Vagina (tissue), 2 donors: ENCODE results near the gene PLXNA1.

Source experiments
- POLR2A ChIP-seq, 2 donors: fragments of 450-650 bp; IDR thresholded peaks; one replicate each; pipeline ENCODE4 v1.6.1; 2017; ENCODE audit warnings: antibody characterized with exemption in 2 of 2, mild to moderate bottlenecking in 2 of 2, moderate library complexity in 2 of 2
- POLR2AphosphoS5 ChIP-seq, 2 donors: sonication (generic); formaldehyde crosslinking; IDR thresholded peaks; one replicate each; pipeline ENCODE4 v1.9.0; 2017; ENCODE audit warnings: antibody characterized with exemption in 2 of 2, mild to moderate bottlenecking in 2 of 2, low read depth in 1 of 2; ENCODE audit not compliant: insufficient read depth in 1 of 2
- TF ChIP-seq, protein P1 (sequence below), 3 experiments: fragments of 450-650 bp in 2 of 3; fragments of 200-600 bp in 1 of 3; sonication (generic) in 1 of 3; IDR thresholded peaks; one replicate each; pipeline ENCODE4 v1.5.1; 2017 to 2019; ENCODE audit warnings: antibody characterized with exemption in 3 of 3, mild to moderate bottlenecking in 2 of 3, moderate library complexity in 2 of 3

DNA sequence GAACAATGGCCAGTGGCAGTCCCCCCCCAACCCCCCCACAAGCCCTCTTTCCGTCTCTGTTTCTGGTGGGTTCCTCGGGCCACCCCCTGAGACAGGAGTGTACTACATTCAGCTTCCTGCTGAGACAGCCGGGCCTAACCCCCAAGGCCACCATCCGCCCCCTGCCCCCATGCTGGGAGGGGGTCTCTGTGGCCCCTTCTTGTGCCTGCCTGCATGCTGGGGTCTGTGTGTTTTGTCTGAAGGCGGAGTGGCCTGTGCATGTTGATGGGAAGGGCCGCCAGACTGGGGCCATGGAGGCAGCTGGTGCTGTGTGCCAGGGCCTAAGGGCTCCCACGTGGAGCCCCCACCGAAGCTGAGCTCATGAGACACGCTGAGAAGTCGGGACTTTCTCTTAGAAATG lies 26.6 kb downstream of the PLXNA1 start:
- TF ChIP-seq POLR2A (IDR thresholded peaks at IDR 0.05) (no peak), POLR2AphosphoS5 (IDR thresholded peaks at IDR 0.05; ENCODE audit: insufficient read depth in 1 of 2, low read depth in 1 of 2) (no peak)
- TF ChIP-seq, protein P1, sequence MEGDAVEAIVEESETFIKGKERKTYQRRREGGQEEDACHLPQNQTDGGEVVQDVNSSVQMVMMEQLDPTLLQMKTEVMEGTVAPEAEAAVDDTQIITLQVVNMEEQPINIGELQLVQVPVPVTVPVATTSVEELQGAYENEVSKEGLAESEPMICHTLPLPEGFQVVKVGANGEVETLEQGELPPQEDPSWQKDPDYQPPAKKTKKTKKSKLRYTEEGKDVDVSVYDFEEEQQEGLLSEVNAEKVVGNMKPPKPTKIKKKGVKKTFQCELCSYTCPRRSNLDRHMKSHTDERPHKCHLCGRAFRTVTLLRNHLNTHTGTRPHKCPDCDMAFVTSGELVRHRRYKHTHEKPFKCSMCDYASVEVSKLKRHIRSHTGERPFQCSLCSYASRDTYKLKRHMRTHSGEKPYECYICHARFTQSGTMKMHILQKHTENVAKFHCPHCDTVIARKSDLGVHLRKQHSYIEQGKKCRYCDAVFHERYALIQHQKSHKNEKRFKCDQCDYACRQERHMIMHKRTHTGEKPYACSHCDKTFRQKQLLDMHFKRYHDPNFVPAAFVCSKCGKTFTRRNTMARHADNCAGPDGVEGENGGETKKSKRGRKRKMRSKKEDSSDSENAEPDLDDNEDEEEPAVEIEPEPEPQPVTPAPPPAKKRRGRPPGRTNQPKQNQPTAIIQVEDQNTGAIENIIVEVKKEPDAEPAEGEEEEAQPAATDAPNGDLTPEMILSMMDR (IDR thresholded peaks at IDR 0.05), result no peak
